GM12872 (cell line): ENCODE measurements around the gene SLC12A6.
A peak's percentile ranks its signal among the peaks of the same experiment; 100 is the strongest.

Source experiments
- TF ChIP-seq, protein P1 (sequence below): IDR thresholded peaks from 3 replicates; pipeline ENCODE4 v1.5.1; 2011; ENCODE audit warnings: low read depth, mild to moderate bottlenecking, low read length, moderate library complexity; ENCODE audit not compliant: insufficient read depth

Gene SLC12A6

GRCh38 chr15:34337557-34338306 is at the start of gene SLC12A6:
TSS of gene SLC12A6 (minus strand) at chr15:34337781. CDS start at chr15:34336680, 1,101 bp downstream.
- TF ChIP-seq, protein P1, sequence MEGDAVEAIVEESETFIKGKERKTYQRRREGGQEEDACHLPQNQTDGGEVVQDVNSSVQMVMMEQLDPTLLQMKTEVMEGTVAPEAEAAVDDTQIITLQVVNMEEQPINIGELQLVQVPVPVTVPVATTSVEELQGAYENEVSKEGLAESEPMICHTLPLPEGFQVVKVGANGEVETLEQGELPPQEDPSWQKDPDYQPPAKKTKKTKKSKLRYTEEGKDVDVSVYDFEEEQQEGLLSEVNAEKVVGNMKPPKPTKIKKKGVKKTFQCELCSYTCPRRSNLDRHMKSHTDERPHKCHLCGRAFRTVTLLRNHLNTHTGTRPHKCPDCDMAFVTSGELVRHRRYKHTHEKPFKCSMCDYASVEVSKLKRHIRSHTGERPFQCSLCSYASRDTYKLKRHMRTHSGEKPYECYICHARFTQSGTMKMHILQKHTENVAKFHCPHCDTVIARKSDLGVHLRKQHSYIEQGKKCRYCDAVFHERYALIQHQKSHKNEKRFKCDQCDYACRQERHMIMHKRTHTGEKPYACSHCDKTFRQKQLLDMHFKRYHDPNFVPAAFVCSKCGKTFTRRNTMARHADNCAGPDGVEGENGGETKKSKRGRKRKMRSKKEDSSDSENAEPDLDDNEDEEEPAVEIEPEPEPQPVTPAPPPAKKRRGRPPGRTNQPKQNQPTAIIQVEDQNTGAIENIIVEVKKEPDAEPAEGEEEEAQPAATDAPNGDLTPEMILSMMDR, result no peak

- TF ChIP-seq, protein P1, result no peak
These were observed 39.3 kb upstream of the SLC12A6 start for GRCh38 chr15:34376856-34377255.

GRCh38 chr15:34374816-34375215 is 37.2 kb upstream of the SLC12A6 start:
- TF ChIP-seq, protein P1, result no peak

GRCh38 chr15:34373951-34374350 is 36.4 kb upstream of the SLC12A6 start:
- TF ChIP-seq, protein P1, result no peak

DNA sequence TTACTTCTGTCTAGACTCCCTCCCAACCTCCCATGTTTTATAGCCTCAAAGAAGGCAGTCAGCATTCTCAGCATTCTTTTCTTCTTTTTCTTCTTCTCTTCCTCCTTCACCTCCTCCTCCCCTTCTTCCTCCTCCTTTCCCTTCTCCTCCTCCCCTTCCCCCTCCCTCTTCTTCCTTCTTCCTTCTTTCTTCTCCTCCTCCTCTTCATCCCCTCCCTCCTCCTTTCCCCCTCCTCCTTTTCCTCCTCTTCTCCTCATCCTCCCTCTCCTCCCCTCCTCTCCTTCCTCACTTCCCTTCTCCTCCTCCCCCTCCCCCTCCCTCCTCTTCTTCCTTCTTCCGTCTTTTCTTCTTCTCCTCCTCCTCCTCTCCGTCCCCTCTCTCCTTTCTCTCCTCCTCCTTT is 33.1 kb upstream of the SLC12A6 start:
- TF ChIP-seq, protein P1, result no peak

DNA sequence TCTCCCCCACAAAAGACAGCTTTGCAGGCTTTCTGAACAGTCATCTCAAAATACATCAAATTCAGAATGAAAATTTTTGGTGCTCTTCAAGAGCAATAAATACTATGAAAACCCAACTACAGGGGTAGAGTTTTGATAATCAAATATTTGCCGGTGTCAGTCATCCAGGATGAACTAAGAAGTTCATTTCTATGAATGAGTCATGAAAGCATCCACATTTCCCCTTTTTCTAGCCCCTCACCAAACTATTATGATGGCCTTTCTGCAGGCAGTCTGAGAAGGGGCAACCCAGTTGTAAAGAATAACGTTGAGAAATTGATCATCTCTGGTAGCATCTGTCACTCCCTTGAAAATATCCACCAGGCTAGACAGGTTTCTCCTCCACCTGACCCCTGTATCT is 32.5 kb upstream of the SLC12A6 start:
- TF ChIP-seq, protein P1, result no peak

DNA sequence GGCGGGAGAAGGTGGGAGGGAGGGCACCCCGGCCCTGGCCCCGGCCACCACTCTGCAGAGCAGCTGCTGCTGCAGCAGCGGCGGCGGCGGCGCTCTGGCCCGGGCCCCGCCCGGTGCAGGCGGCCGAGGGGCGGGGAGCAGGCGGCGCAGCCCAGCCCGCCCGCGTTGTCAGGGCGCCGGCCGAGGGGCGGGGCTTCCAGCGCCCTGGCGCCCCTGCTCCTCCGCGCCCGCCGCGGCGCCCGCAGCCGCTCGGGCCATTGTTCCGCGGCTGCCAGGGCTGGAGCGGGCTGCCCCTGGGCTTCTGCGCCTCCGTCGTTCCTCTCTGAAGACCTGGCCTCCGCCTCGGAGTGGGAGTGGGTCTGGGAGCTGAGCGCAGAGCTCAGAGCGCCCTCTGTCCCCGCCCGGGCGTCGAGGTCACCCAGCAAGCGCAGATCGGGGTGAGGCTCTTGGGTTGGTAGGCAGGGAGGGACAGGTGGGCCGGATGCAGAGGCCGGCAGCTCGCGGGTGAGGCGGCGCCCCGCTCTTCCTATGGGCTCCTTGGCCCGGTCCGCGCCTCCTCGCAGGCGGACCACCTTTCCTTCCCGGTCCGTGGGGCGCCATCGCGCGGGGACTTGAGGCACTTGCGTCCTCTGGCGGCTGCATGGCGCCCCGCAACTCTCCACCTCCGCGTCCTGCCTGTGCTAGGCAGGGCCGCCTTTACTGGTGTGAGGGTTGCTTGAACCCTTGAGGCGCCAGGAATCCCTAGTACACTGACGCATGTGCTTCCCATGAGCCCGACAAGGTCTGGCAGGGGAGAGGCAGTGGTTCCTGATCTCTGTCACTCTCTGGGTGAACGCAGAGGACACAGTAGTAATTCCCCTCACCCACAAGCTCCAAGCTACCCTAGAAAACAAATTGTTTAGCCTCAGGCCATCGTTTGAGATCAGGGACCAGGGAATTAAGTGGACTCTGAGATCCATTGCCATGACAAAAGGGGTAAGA is 29.8 kb upstream of the SLC12A6 start, which contains the start of gene LPCAT4:
LPCAT4 (minus strand) TSS at position 96 of the 981 bp plus-strand sequence. CDS start 96 bp downstream, outside the sequence.
- TF ChIP-seq, protein P1, result peak; percentile 91
